GM18907 (cell line): ENCODE measurements around the gene HUWE1.

Source experiments
- ATAC-seq: cut with Tn5 transposase; IDR thresholded peaks from one replicate; pipeline ENCODE4 v1.9.1; 2021; ENCODE audit warnings: mild to moderate bottlenecking, moderate library complexity; ENCODE audit not compliant: unreplicated experiment

HUWE1 gene

GRCh38 chrX:53622431-53622830, 64.1 kb downstream of the HUWE1 start:
- ATAC-seq: no peak

DNA sequence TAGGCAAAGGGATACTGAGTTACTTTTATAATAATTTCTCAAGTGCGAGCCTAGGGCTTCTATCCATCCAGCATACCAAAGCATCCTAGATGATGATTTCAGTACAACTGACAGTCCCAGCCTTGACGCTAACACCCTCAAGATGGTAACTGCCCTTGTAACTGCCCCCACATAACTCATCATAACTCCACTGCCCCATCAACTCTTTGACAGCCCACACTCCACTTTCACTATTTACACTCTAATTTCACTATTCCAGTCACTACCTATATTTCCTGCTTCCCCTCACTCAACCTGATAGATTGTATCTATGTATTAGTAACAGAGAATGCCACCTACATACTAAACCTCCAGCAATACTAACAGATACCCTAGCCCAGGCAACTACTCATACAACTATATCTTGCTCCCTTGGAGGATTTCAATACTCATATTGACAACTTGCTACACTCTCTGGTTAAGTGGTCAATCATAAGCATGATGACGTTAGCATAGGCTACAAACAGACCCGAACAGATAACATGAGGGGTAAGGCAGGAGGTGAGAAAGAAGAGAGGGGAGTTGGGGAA, 65.0 kb downstream of the HUWE1 start:
- ATAC-seq: no peak

GRCh38 chrX:53616946-53617345, 69.6 kb downstream of the HUWE1 start:
- ATAC-seq: no peak

DNA sequence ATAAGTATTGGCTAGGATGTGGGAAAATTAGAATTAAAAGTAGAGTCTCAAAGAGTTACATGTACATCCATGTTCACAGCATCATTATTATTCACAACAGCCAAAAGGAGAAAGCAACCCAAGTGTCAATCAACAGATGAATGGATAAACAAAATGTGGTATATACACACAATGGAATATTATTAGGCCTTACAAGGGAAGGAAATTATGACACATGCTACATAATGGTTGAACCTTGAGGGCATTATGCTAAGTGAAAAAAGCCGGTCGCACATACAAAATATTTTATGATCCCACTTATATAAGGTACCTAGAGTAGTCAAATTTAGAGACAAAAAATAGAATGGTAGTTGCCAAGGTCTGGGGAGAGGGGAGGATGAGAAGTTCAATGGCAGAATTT, 80.1 kb downstream of the HUWE1 start:
- no peak for ATAC-seq

DNA sequence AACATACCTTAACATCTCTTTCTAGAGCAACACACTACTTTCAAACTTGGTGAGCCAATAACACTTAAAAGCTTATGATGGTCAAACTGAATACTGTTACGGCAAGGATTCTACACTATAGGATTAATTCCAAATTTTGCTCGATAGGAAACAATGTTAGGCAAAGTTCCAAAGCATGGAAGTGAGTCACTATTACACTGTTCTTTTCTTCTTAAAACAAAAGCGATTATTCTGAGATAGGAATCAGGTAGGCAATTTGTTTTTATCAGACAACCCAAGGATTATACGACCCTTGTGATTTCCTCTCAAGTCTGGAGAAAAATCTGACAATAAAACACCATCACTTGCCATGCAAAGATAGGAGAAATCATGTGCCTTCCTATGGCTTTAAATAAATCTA, 81.5 kb downstream of the HUWE1 start:
- no peak for ATAC-seq

DNA sequence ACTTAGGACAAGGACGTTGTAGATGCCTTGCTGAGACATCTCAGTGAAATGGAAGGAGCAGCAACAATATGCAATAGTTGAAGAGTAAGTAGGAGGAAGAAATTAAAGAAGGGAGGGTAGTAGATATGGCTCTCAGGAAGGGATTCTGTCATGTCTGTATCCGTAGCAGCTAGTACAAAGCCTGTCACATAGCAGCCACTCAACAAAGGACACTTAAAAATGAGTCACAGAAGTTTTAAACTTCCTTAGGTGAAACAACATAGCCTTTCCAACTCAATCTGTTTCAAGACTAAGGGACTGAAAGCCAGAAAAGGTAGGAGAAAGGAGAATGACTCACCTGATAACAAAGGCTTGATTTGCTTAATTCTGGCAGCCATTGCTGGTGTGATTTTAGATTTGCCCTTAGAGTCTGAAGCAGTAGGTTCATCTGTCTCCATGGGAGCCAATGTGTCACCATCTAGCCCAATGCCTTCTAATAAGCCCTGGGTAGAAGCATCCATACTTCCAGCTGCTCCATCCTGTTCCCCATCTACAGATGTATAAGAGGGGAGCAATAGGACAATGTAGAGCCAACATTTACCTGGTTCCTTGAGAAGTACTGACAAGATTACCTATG, 86.6 kb downstream of the HUWE1 start:
- ATAC-seq: no peak

DNA sequence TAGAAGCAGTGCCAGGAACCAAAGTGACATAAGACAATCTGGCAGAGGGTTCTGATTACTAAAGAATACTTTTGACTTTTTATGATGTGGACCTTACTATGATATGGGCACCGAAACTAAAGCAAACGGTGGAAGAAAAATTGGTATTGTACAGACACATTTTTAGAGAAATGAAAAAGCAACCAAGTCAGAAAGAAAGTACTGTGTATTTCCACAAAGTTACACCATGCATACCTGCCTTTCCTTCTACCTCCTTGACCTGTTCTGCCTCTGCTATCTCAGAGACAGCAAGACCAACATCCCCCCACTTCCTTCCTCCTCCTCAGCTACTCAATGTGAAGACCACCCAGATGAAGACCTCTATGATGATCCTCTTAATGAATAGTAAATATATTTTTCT, 88.3 kb downstream of the HUWE1 start:
- ATAC-seq: no peak

DNA sequence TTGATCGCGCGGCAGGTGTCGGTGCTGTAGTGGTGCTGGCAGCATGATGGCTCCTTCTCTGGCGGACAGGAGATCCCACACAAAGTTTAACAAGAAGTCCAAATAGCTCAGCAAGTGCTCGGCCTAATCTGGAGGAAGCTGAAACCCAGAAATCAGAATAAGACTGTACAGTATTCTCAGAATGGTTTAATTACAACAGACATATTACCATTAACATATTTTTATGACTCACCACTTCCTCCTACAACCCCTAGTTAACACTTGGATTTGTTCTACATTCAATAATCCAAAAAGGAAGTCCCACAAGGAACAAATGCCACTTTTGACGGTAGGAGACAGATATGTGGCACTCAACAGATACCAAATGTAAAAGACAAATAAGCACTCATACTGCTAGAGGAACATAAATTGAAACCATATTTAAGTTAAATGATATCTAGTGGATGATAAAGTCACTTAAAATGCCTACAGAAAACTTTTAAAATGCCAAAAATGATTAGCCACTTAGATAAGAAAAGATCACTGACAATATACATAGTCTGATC, 91.2 kb downstream of the HUWE1 start:
- ATAC-seq: no peak

- no peak for ATAC-seq
These were observed 92.2 kb downstream of the HUWE1 start for GRCh38 chrX:53594354-53594753.

GRCh38 chrX:53587795-53588420, 98.6 kb downstream of the HUWE1 start:
- ATAC-seq: no peak

GRCh38 chrX:53584891-53585290, 101.6 kb downstream of the HUWE1 start:
- no peak for ATAC-seq

DNA sequence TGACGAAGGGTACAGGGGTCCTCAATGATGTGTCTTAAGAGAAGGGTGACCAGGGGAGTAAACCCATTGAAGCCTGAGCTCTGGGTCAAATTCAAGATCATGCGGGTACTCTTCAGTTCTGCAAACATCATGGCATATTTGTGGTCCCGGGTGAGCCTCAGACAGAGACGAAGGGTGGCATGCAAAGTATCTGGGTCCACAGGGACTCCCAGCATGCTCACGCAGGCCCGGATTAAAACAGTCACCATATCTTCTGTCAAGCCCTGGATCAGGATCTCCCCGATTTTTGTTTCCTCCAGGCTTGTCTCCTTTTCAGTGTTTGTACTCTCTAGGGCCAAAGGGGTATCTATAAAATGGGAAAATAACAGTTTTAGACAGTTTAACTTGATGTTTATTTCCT, 102.9 kb downstream of the HUWE1 start:
- ATAC-seq: no peak

GRCh38 chrX:53580742-53581504, 105.6 kb downstream of the HUWE1 start:
- no peak for ATAC-seq

DNA sequence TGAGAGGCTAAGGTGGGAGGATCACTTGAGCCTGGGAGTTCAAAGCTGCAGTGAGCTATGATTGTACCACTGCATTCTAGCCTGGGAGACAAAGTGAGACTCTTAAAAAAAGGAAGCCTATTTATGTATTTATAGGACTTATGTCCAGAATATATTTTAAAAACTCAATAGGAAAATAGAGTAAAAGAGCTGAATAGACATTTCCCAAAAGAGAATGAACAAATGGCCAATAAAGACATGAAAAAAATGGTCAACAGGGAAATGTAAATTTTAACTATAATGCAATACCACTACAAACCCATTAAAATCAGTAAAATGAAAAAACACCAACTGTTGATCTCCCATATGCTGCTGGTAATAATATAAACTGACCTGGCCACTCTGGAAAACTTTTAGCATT, 115.0 kb downstream of the HUWE1 start:
- no peak for ATAC-seq

GRCh38 chrX:53563324-53563723, 123.2 kb downstream of the HUWE1 start:
- ATAC-seq: no peak

DNA sequence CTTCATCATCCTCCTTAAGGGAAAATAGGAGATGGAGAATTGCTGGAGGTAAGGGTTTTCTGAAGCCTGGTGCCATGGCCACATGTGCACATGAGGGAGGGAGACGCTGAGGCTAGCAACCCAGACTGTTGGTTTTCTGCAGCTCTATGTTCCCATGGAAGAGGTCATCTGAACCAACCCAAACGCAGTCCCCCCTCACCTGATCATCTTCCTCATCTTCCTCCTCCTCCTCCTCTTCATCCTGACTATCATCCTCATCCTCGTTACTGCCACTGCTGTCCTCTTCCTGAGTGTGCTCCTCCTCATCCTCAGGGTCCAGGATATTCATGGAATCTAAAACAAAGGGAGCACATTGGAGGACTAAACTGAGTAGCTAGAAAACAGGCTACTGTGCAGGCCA, 124.6 kb downstream of the HUWE1 start:
- ATAC-seq: no peak

- no peak for ATAC-seq
These were observed 127.9 kb downstream of the HUWE1 start for GRCh38 chrX:53558646-53559045.

GRCh38 chrX:53556868-53557267, 129.7 kb downstream of the HUWE1 start:
- no peak for ATAC-seq

GRCh38 chrX:53550756-53551463, 135.6 kb downstream of the HUWE1 start:
- ATAC-seq: no peak

DNA sequence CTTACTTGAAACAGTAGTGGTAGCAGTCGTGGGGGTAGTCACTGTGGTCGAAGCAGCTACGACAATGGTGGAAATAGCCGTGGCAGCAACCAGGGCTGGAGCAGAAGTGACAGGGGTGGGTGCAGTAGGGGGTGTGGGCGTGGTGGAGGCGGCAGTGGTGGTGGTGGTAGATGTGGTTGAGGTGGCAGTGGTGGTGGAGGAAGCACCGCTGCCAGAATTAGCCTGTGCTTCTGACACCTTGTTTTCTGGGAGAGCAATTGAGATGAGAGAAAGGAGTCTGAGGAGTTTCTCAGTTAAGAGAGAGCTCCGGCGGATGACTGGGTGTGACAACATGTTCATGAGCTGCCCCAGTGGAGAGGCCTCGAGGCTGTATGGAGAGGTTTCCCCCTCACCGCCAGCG, 138.9 kb downstream of the HUWE1 start:
- no peak for ATAC-seq

DNA sequence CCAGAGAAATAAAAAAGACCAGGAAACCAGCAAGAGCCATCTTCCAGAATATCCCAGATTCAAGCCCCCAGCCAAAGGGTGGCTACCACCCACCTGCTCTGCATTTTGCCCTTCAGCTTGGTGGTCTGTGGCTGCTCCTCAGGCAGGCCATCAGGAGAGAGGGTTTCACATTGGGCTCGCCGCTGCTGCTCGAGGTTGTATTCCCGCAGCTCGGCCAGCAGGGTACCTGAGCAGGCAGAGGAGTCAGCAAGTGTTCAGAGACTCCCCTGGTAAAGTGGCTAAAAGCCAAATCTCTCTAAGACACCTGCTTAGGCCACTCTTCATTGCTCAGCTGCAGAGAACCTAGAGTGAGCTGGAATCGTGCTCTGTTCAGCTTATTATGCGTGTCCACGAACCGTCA, 141.6 kb downstream of the HUWE1 start:
- ATAC-seq: no peak
